ENCODE data around the gene TMEM116. TPM values are rescaled to one million over a fixed set of nuclear protein-coding genes. Genes with fewer than 3 reads are reported as not detected.

TMEM116 gene
- total and polyA plus RNA-seq, 2 of the 4 experiments (the other 2 are of a cell fraction) = 5.5 to 8.4 TPM

GRCh38 chr12:112012775-112013600, at the start of gene TMEM116, which contains the start of gene ERP29 (continued):
- TF ChIP-seq CTCF (conservative IDR thresholded peaks at IDR 0.05; ENCODE audit: low read depth, low read length) = peak; percentile 60
- TF ChIP-seq MXI1 (IDR thresholded peaks at IDR 0.05; ENCODE audit: borderline replicate concordance, low read depth, low read length) = peak; percentile 57; the same call in 1 of the 2 replicates
- TF ChIP-seq RFX5 (IDR thresholded peaks at IDR 0.05; ENCODE audit: low read depth, low read length) = no peak
- TF ChIP-seq SMC3 (IDR thresholded peaks at IDR 0.05; ENCODE audit: low read depth, low read length) = peak; percentile 36
